Body of pancreas (tissue), 4 donors: ENCODE data around the gene ERC2. TPM values are rescaled to one million over a fixed set of nuclear protein-coding genes. Genes with fewer than 3 reads are reported as not detected.

ENCODE experiments used
- ATAC-seq: fragments of 150-250 bp; one replicate; pipeline ENCODE4 v1.9.1; 2016
- DNase-seq, 4 donors: peaks; one replicate each; pipeline ENCODE4 v3.0.0-alpha.2; 2019
- H3K27ac ChIP-seq, 4 donors: fragments of 200-600 bp; sonication (generic); 1 replicate in 3 of 4; 2 replicates in 1 of 4; pipeline versions ENCODE4 v1.5.1 to v1.6.1; 2016 to 2019; ENCODE audit warnings: mild to moderate bottlenecking in 1 of 4, mixed read lengths in 1 of 4, moderate library complexity in 1 of 4
- H3K27me3 ChIP-seq, 2 donors: fragments of 200-600 bp; sonication (generic); one replicate each; pipeline ENCODE4 v1.6.0; 2016; ENCODE audit warnings: mild to moderate bottlenecking in 1 of 2
- H3K36me3 ChIP-seq, 2 donors: fragments of 200-600 bp; sonication (generic); replicated peaks in 1 of 2; 2 replicates each; pipeline ENCODE4 v1.5.1; 2016; ENCODE audit warnings: low read depth in 2 of 2; ENCODE audit not compliant: insufficient read depth in 1 of 2
- H3K4me1 ChIP-seq: fragments of 200-600 bp; sonication (generic); one replicate; pipeline ENCODE4 v1.6.0; 2016
- H3K4me3 ChIP-seq, 2 donors: fragments of 200-600 bp; sonication (generic); 1 replicate in 1 of 2; 2 replicates in 1 of 2; pipeline ENCODE4 v1.5.1; 2016 to 2019
- H3K9me3 ChIP-seq, 3 donors: fragments of 200-600 bp; sonication (generic); 1 replicate in 2 of 3; 2 replicates in 1 of 3; pipeline ENCODE4 v1.5.1; 2016
- POLR2A ChIP-seq, 3 donors: fragments of 450-650 bp; IDR thresholded peaks; one replicate each; pipeline ENCODE4 v1.6.1; 2016; ENCODE audit warnings: antibody characterized with exemption in 3 of 3, mild to moderate bottlenecking in 2 of 3
- WGBS, 2 donors: methylation state at CpG; one replicate each; pipeline ENCODE4 v1.1.5; 2017; 5-methylcytosine and 5-hydroxymethylcytosine counted together
- intact Hi-C: fragments of 100-400 bp; cut with DNase I; formaldehyde crosslinking; loops from one replicate; pipeline ENCODE4 v1.15.1; 2023
- total RNA-seq, 2 donors: library from RNA; depleted of rRNA; stranded (reverse); fragments of >200 nt; gene quantifications; one replicate each; pipeline ENCODE4 v1.1.0, GENCODE V29; 2016
- TF ChIP-seq, protein P1 (sequence below), 7 experiments: fragments of 450-650 bp in 4 of 7; fragments of 200-600 bp in 3 of 7; sonication (generic) in 3 of 7; IDR thresholded peaks; one replicate each; pipeline ENCODE4 v1.5.1; 2016 to 2019; ENCODE audit warnings: antibody characterized with exemption in 7 of 7

The ERC2 gene
- total RNA-seq, 2 donors from 2014 or later = 4.0 to 4.7 TPM

DNA sequence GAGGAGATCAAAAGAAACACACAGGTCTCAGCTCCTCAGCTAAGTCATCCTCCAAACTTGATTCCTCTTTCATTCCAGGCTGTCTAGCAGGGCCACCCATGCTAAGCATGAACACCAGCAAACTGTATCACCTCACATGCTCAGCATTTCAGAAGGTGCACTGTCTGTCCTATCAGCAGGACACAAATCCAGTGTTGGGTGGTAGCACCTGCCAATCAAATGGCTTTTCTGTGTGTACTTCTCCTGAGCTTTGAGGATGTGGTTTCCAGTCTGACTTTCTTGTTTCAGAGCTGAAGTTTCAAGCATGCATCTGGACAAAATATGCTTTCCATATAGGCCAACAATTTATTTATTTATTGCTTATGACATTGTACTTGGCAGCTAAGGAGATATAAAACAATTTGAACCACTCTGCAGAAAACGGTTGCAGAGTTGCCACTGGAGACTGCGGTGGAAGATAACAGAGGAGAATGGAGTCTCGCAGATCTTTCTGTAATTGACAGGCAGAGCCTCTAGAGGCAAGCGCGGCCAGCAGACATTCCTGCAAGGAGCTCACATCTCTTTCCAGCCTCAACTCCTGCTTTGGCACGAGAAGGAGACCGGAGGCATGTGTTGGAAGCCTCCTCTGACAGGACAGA is 814.0 kb downstream of the ERC2 start:
- Histone ChIP-seq H3K9me3 (no peaks in the 10 kb centered on the region), H3K4me1 (no peaks in the 10 kb centered on the region), H3K4me3 (no peak overlapping the region), H3K27ac (no peak overlapping the region), H3K36me3 (no peaks in the 10 kb centered on the region), H3K27me3 (no peaks in the 10 kb centered on the region)
- 70 to 79% methylated on average over 7 of the region's 7 CpGs for WGBS, 2 donors
- intact Hi-C loops = no loop called here
- TF ChIP-seq POLR2A (IDR thresholded peaks at IDR 0.05) = no peak
- TF ChIP-seq, protein P1, sequence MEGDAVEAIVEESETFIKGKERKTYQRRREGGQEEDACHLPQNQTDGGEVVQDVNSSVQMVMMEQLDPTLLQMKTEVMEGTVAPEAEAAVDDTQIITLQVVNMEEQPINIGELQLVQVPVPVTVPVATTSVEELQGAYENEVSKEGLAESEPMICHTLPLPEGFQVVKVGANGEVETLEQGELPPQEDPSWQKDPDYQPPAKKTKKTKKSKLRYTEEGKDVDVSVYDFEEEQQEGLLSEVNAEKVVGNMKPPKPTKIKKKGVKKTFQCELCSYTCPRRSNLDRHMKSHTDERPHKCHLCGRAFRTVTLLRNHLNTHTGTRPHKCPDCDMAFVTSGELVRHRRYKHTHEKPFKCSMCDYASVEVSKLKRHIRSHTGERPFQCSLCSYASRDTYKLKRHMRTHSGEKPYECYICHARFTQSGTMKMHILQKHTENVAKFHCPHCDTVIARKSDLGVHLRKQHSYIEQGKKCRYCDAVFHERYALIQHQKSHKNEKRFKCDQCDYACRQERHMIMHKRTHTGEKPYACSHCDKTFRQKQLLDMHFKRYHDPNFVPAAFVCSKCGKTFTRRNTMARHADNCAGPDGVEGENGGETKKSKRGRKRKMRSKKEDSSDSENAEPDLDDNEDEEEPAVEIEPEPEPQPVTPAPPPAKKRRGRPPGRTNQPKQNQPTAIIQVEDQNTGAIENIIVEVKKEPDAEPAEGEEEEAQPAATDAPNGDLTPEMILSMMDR (IDR thresholded peaks at IDR 0.05) = no peak
- DNase-seq (no peak), ATAC-seq (no peak)

DNA sequence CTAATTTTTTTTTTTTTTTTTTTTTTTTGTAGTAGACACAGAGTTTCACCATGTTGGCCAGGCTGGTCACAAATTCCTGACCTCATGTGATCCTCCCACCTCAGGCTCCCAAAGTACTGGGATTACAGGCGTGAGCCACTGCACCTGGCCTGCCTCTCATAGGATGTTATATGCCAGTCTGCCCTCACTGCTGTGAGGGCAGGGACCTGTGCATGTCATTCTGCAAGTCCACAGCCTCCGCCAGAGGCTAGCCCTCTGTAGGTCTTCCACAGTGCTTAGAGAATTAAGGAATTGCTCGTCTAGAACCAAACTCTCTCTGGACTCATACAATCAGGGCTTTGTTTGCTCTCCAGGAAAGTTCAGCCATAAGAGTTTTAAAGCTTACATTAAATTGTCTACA is 817.3 kb downstream of the ERC2 start:
- TF ChIP-seq, protein P1 (IDR thresholded peaks at IDR 0.05) = no peak
- TF ChIP-seq POLR2A (IDR thresholded peaks at IDR 0.05) = no peak
- no peaks in the 10 kb centered on the region for H3K9me3 ChIP-seq
- no peak overlapping the region for H3K27ac ChIP-seq
- WGBS, 2 donors = 80 to 97% methylated on average over 3 of the region's 3 CpGs
- H3K4me1 ChIP-seq = no peaks in the 10 kb centered on the region
- DNase-seq (no peak), ATAC-seq (no peak)
- H3K4me3 ChIP-seq = no peak overlapping the region
- no peaks in the 10 kb centered on the region for H3K27me3 ChIP-seq
- intact Hi-C loops = no loop called here
- H3K36me3 ChIP-seq = no peaks in the 10 kb centered on the region

DNA sequence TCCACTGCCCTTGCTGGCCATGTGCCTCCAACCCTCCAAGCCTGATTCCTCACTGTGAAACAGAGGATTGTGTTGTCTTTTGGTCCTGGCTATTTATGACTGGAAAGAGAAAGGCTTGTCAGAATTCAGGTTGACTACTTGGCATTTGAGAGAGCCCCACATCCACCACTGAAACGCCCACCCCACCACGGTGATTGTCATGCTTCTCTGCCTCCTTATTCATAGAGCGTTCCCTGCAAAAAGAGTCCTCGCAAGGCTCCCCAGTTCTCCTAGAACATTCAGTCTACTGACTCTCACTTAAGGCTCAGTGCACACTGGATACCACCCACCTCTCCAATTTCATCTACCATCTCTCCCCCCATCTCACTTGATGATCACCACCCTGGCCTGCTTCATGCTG is 818.3 kb downstream of the ERC2 start:
- no peak for TF ChIP-seq POLR2A (IDR thresholded peaks at IDR 0.05)
- TF ChIP-seq, protein P1 (IDR thresholded peaks at IDR 0.05) = no peak
- no peaks in the 10 kb centered on the region for H3K9me3 ChIP-seq
- no peak for ATAC-seq
- no peak overlapping the region for H3K27ac ChIP-seq
- 92 to 96% methylated on average over 4 of the region's 4 CpGs for WGBS, 2 donors
- H3K4me3 ChIP-seq = no peak overlapping the region
- H3K36me3 ChIP-seq = no peaks in the 10 kb centered on the region
- DNase-seq = no peak
- H3K4me1 ChIP-seq = no peaks in the 10 kb centered on the region
- intact Hi-C loops = no loop called here
- H3K27me3 ChIP-seq = no peaks in the 10 kb centered on the region

DNA sequence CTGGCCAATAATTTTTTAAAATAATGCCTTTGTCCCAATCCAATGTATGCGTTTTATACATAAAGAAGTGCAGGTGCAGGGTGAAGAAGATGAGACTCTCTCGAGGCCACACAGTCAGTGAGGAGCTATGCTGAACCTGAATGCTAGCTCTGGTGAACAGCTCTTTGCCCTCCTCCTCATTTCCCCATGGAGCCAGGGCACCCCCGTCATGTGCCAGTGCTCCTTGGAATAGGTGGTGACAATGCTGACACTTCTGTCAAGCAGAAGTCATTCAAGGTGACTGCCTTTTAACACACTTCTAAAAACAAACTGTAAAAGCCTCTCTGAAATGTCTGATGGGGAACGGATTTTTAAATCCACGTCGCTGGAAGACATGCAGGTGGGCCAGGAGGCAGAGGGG is 818.7 kb downstream of the ERC2 start:
- WGBS, 2 donors = 72 to 84% methylated on average over 5 to 6 of the region's 6 CpGs

More for the DNA sequence above, 818.7 kb downstream of the ERC2 start:
- H3K4me1 ChIP-seq = no peaks in the 10 kb centered on the region
- H3K27me3 ChIP-seq = no peaks in the 10 kb centered on the region
- no peak for TF ChIP-seq POLR2A (IDR thresholded peaks at IDR 0.05)
- TF ChIP-seq, protein P1 (IDR thresholded peaks at IDR 0.05) = no peak
- no peaks in the 10 kb centered on the region for H3K36me3 ChIP-seq
- no peak for DNase-seq
- H3K9me3 ChIP-seq = no peaks in the 10 kb centered on the region
- H3K4me3 ChIP-seq = no peak overlapping the region
- H3K27ac ChIP-seq = no peak overlapping the region
- intact Hi-C loops = no loop called here
- no peak for ATAC-seq
